IMR-90 (cell line): ENCODE results near the gene FRMD6. TPM values are rescaled to one million over a fixed set of nuclear protein-coding genes. Genes with fewer than 3 reads are reported as not detected.

Experiments
- ATAC-seq: fragments of 200-7000 bp; cut with Tn5 transposase; 2 replicates; pipeline ENCODE4 v1.9.1; 2020; ENCODE audit warnings: low read depth, mild to moderate bottlenecking, moderate library complexity
- BruUV-seq: library from RNA; stranded (reverse); fragments of 400-500 nt; replicated peaks from 2 replicates; lab custom pipeline; 2021; lab: Mats Ljungman, UMichigan
- CTCF ChIA-PET: fragments of 300-600 bp; formaldehyde crosslinking; extraction: SDS; loops from one replicate; lab custom pipeline; 2021; ENCODE audit warnings: antibody characterized with exemption; lab: Yijun Ruan, JAX
- POLR2A ChIA-PET: fragments of 300-600 bp; sonication (Branson Sonifier 250); formaldehyde crosslinking; loops from one replicate; lab custom pipeline; 2022; ENCODE audit warnings: antibody characterized with exemption; ENCODE audit not compliant: unreplicated experiment; lab: Charles Lee
- DNase-seq: peaks from one replicate; pipeline ENCODE4 v3.0.0; 2013
- H2AFZ ChIP-seq: replicated peaks from 2 replicates; pipeline ENCODE3; 2013; ENCODE audit warnings: low read length, mild to moderate bottlenecking; ENCODE audit not compliant: poor library complexity
- H2AK5ac ChIP-seq: 2 replicates; pipeline ENCODE4 v1.6.1; 2013; ENCODE audit warnings: low read depth, low read length, inconsistent platforms
- H2AK9ac ChIP-seq: replicated peaks from 2 replicates; pipeline ENCODE3; 2013; ENCODE audit warnings: mild to moderate bottlenecking, low read depth, low read length, moderate library complexity; ENCODE audit not compliant: poor library complexity
- H2BK120ac ChIP-seq: 2 replicates; pipeline ENCODE4 v1.6.1; 2013; ENCODE audit warnings: low read depth, low read length, inconsistent platforms
- H2BK15ac ChIP-seq: 3 replicates; pipeline ENCODE4 v1.6.1; 2013; ENCODE audit warnings: low read depth, low read length, inconsistent platforms
- H2BK20ac ChIP-seq: 2 replicates; pipeline ENCODE4 v1.6.1; 2013; ENCODE audit warnings: low read depth, mild to moderate bottlenecking, inconsistent platforms, low read length, moderate library complexity
- H2BK5ac ChIP-seq: 2 replicates; pipeline ENCODE4 v1.6.1; 2013; ENCODE audit warnings: mild to moderate bottlenecking, low read depth, low read length, inconsistent platforms; ENCODE audit not compliant: poor library complexity, severe bottlenecking
- H3K14ac ChIP-seq: replicated peaks from 2 replicates; pipeline ENCODE4 v1.6.1; 2013; ENCODE audit warnings: low read depth, low read length, inconsistent platforms
- H3K18ac ChIP-seq: 2 replicates; pipeline ENCODE4 v1.6.1; 2013; ENCODE audit warnings: low read depth, low read length, control low read depth
- H3K23ac ChIP-seq: 2 replicates; pipeline ENCODE4 v1.6.1; 2013; ENCODE audit warnings: low read depth, low read length, inconsistent platforms
- H3K27ac ChIP-seq: 2 replicates; pipeline ENCODE4 v1.5.1; 2013; ENCODE audit warnings: mild to moderate bottlenecking, control low read depth, low read length; ENCODE audit not compliant: insufficient read depth
- H3K27me3 ChIP-seq: 2 replicates; pipeline ENCODE4 v1.6.1; 2013; ENCODE audit warnings: low read length; ENCODE audit not compliant: control insufficient read depth, insufficient read depth
- H3K36me3 ChIP-seq: 2 replicates; pipeline ENCODE4 v1.6.1; 2013; ENCODE audit warnings: low read length, mixed read lengths; ENCODE audit not compliant: control insufficient read depth, insufficient read depth
- H3K4ac ChIP-seq: 2 replicates; pipeline ENCODE4 v1.6.1; 2013; ENCODE audit warnings: low read depth, low read length, inconsistent platforms
- H3K4me1 ChIP-seq: 2 replicates; pipeline ENCODE4 v1.6.1; 2013; ENCODE audit warnings: low read length, mixed read lengths; ENCODE audit not compliant: control insufficient read depth, insufficient read depth
- H3K4me2 ChIP-seq: 2 replicates; pipeline ENCODE4 v1.6.1; 2013; ENCODE audit warnings: low read depth, mild to moderate bottlenecking, control low read depth, low read length, moderate library complexity
- H3K4me3 ChIP-seq: 2 replicates; pipeline ENCODE4 v1.5.1; 2013; ENCODE audit warnings: low read depth, mild to moderate bottlenecking, control low read depth, low read length, moderate library complexity; ENCODE audit not compliant: insufficient read depth
- H3K56ac ChIP-seq: 2 replicates; pipeline ENCODE4 v1.6.1; 2013; ENCODE audit warnings: low read length, inconsistent platforms; ENCODE audit not compliant: insufficient read depth; ENCODE audit errors: extremely low read depth
- H3K79me1 ChIP-seq, 2 experiments: 2 replicates each; pipeline ENCODE4 v1.6.1; 2013; ENCODE audit warnings: low read length in 2 of 2, inconsistent platforms in 1 of 2, low read depth in 1 of 2
- H3K9ac ChIP-seq: 2 replicates; pipeline ENCODE4 v1.6.1; 2013; ENCODE audit warnings: low read depth, low read length, control low read depth
- H3K9me1 ChIP-seq: 2 replicates; pipeline ENCODE4 v1.6.1; 2013; ENCODE audit warnings: low read length, inconsistent platforms; ENCODE audit not compliant: insufficient read depth
- H3K9me3 ChIP-seq: 2 replicates; pipeline ENCODE4 v1.6.1; 2013; ENCODE audit warnings: low read length; ENCODE audit not compliant: control insufficient read depth, insufficient read depth
- H4K20me1 ChIP-seq: 2 replicates; pipeline ENCODE4 v1.6.1; 2013; ENCODE audit warnings: low read length, inconsistent platforms; ENCODE audit not compliant: insufficient read depth
- H4K5ac ChIP-seq: 2 replicates; pipeline ENCODE4 v1.6.1; 2013; ENCODE audit warnings: mild to moderate bottlenecking, low read depth, low read length, control low read depth
- H4K8ac ChIP-seq, 2 experiments: 2 replicates each; pipeline ENCODE4 v1.6.1; 2013; ENCODE audit warnings: low read depth in 2 of 2, low read length in 2 of 2, control low read depth in 1 of 2, inconsistent platforms in 1 of 2
- H4K91ac ChIP-seq: 2 replicates; pipeline ENCODE4 v1.6.1; 2013; ENCODE audit warnings: low read depth, low read length, inconsistent platforms; ENCODE audit not compliant: insufficient read depth
- POLR2A ChIP-seq: IDR thresholded peaks from 2 replicates; pipeline ENCODE4 v1.6.1; 2012; ENCODE audit warnings: mild to moderate bottlenecking, low read depth, low read length
- SMC3 ChIP-seq: fragments of 150-350 bp; IDR thresholded peaks from 2 replicates; pipeline ENCODE4 v1.6.1; 2016; ENCODE audit warnings: low read depth, mild to moderate bottlenecking, antibody characterized with exemption, low read length, moderate library complexity
- WGBS, 2 experiments: methylation state at CpG; one replicate each; pipeline versions ENCODE4 v1.1.5 to v1.1.7; 2013; ENCODE audit warnings: missing lambda C conversion rate in 2 of 2; ENCODE audit not compliant: insufficient read length in 1 of 2; ENCODE audit errors: extremely low coverage in 2 of 2; 5-methylcytosine and 5-hydroxymethylcytosine counted together
- dilution Hi-C: fragments of 300-500 bp; cut with HindIII; formaldehyde crosslinking; loops from one replicate; pipeline ENCODE4 v1.14.3; 2018; ENCODE audit warnings: low sequenced_read_pairs; ENCODE audit not compliant: unreplicated experiment
- in situ Hi-C: fragments of 300-500 bp; cut with MboI; formaldehyde crosslinking; loops from 3 replicates; pipeline ENCODE4 v1.14.3; 2019; ENCODE audit warnings: low sequenced_read_pairs, inconsistent platforms, mixed read lengths
- intact Hi-C: fragments of 100-400 bp; cut with micrococcal nuclease; formaldehyde crosslinking; loops from 2 replicates; pipeline ENCODE4 v1.10.0; 2022
- polyA plus RNA-seq, 3 experiments: library from polyadenylated mRNA; depleted of rRNA; stranded (reverse); fragments of >200 nt; gene quantifications; 2 replicates each; pipeline ENCODE4 v1.2.3, GENCODE V29; 2012; ENCODE audit warnings: low replicate concordance in 1 of 3
- total RNA-seq: library from RNA; depleted of rRNA; stranded (reverse); fragments of >200 nt; gene quantifications from 2 replicates; pipeline ENCODE4 v1.2.3, GENCODE V29; 2012

FRMD6 gene
- total and polyA plus RNA-seq, 2 of the 4 experiments (the other 2 are of a cell fraction): 243 to 682 TPM

DNA sequence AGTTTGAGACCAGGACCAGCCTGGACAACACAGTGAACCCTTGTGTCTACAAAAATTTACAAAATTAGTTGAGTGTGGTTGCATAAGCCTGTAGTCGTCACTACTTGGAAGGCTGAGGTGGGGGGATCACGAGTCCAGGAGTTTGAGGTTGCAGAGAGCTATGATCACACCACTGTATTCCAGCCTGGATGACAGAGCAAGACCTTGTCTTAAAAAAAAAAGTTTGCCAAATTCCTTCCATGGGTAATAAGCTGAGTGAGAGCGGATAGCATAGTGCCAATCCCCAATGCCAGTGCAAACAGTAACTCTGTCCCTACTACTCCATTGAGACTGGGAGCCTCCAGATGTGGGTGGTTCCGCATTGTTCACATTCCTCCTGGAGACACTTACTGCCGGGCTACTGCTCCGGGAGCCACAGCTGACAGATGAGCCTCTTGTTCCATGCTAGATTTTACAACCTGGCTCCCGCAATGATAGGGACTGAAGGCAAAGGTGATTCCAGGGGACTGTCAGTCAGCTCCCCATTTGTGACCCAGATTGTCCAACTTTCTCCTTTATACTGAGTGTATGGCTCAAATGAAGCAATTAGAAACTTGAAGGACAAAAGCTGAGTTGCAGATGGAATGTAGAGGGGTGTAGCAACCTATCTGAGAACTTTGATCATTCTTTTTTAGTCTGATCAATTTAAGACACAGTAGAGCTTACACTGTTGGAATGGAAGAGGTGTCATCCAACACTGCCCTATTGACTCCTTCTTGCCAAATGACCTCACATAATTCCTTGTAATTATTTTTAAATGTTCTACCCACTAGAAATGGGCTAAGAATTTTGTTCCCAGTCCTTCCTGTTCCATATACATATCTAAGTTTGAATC is 13.4 kb upstream of the FRMD6 start:
- Histone ChIP-seq H3K14ac (peak overlapping the region; percentile 74; the same call in 1 of the 2 replicates), H2BK120ac (peak overlapping the region; percentile 68), H3K4me3 (no peak overlapping the region), H3K27ac (no peak overlapping the region), H2AK5ac (peak overlapping the region; percentile 54; the same call in 1 of the 2 replicates), H4K91ac (peak overlapping the region; percentile 31), H4K8ac (peak overlapping the region in 1 of 2 experiments; percentile 43; a peak in 1 of 4 replicates), H3K4me2 (0 out of 2 replicates have a peak overlapping the region, but pooled peaks have one; percentile 2), H4K5ac (no peak overlapping the region), H3K18ac (0 out of 2 replicates have a peak overlapping the region, but pooled peaks have one; percentile 5), H4K20me1 (no peaks in the 10 kb centered on the region; the same call in 1 of the 2 replicates), H3K9ac (no peak overlapping the region), H2BK20ac (peak overlapping the region; percentile 72; the same call in 1 of the 2 replicates), H3K9me1 (peaks cover 15% of the 10 kb centered on the region), H2BK5ac (peak overlapping the region; percentile 46), H3K36me3 (peaks cover 2% of the 10 kb centered on the region; the same call in 1 of the 2 replicates), H3K4me1 (peaks cover 10% of the 10 kb centered on the region), H2AFZ (peak overlapping the region; percentile 24), H3K23ac (peak overlapping the region; percentile 21; the same call in 1 of the 2 replicates), H3K9me3 (no peaks in the 10 kb centered on the region), H3K56ac (peak overlapping the region; percentile 20; the same call in 1 of the 2 replicates), H3K27me3 (no peaks in the 10 kb centered on the region), H2BK15ac (0 out of 3 replicates have a peak overlapping the region, but pooled peaks have one; percentile 20), H3K79me1 (peaks cover 8 to 51% of the 10 kb centered on the region in 2 experiments; a peak in 3 of 4 replicates), H3K4ac (peak overlapping the region; percentile 52), H2AK9ac (no peak overlapping the region)
- no peak for DNase-seq
- ChIA-PET CTCF (no interaction called here), POLR2A (interaction anchor here (0.6 kb wide), 1 partner anchor 12 kb away, joined by 3 read pairs; no protein-coding TSS in a partner anchor)
- no TSS peak for BruUV-seq
- dilution Hi-C loops: no loop called here
- peak; percentile 80 for ATAC-seq
- in situ Hi-C loops: no loop called here
- intact Hi-C loops: loop anchor here (2.0 kb wide), 1 partner anchor 20 kb away; no protein-coding TSS in a partner anchor
- WGBS, 2 experiments: 50% methylated on average over 1 of the region's 7 CpGs; no CpG with 5 or more reads in 1 of the 2 experiments
- no peak for TF ChIP-seq SMC3
- TF ChIP-seq POLR2A: no peak
